Natural killer cell (primary cell): ENCODE results near the gene DOCK10. TPM values are rescaled to one million over a fixed set of nuclear protein-coding genes. Genes with fewer than 3 reads are reported as not detected.
A peak's percentile ranks its signal among the peaks of the same experiment; 100 is the strongest.

Experiments
- ATAC-seq, 3 donors: fragments of 150-1000 bp in 2 of 3; fragments of 200-7000 bp in 1 of 3; cut with Tn5 transposase; 1 replicate in 1 of 3; 2 replicates in 2 of 3; pipeline ENCODE4 v1.10.0; 2021; ENCODE audit warnings: mild to moderate bottlenecking in 2 of 3, moderate library complexity in 2 of 3
- DNase-seq, 2 donors: peaks; one replicate each; pipeline versions ENCODE4 v3.0.0 to v3.0.0-alpha.2; 2013 to 2021; ENCODE audit warnings: mixed read lengths in 1 of 2
- H3K27ac ChIP-seq: one replicate; pipeline ENCODE4 v1.5.1; 2013; ENCODE audit warnings: mild to moderate bottlenecking, low read length
- H3K27me3 ChIP-seq: one replicate; pipeline ENCODE4 v1.6.1; 2013; ENCODE audit warnings: low read length; ENCODE audit not compliant: control insufficient read depth, insufficient read depth
- H3K36me3 ChIP-seq: one replicate; pipeline ENCODE4 v1.6.1; 2013; ENCODE audit warnings: low read length; ENCODE audit not compliant: control insufficient read depth, insufficient read depth
- H3K4me1 ChIP-seq: one replicate; pipeline ENCODE4 v1.6.1; 2013; ENCODE audit warnings: low read length; ENCODE audit not compliant: control insufficient read depth, insufficient read depth
- H3K4me3 ChIP-seq: one replicate; pipeline ENCODE4 v1.5.1; 2013; ENCODE audit warnings: low read length
- H3K9me3 ChIP-seq: one replicate; pipeline ENCODE4 v1.6.1; 2013; ENCODE audit warnings: low read length; ENCODE audit not compliant: control insufficient read depth, insufficient read depth
- H3K27ac Mint-ChIP-seq, 2 donors: one replicate each; pipeline ENCODE4 v1.8.0; 2022; ENCODE audit warnings: mild to moderate bottlenecking in 2 of 2, mixed read lengths in 2 of 2, moderate library complexity in 1 of 2
- H3K27me3 Mint-ChIP-seq, 2 donors: one replicate each; pipeline ENCODE4 v1.8.0; 2022; ENCODE audit warnings: low read depth in 2 of 2, mixed read lengths in 2 of 2
- H3K36me3 Mint-ChIP-seq: one replicate; pipeline ENCODE4 v1.8.0; 2022; ENCODE audit warnings: mixed read lengths
- H3K4me1 Mint-ChIP-seq, 2 donors: one replicate each; pipeline ENCODE4 v1.8.0; 2022; ENCODE audit warnings: mixed read lengths in 2 of 2
- H3K4me3 Mint-ChIP-seq: one replicate; pipeline ENCODE4 v1.8.0; 2022; ENCODE audit warnings: mild to moderate bottlenecking, moderate library complexity, mixed read lengths
- H3K9me3 Mint-ChIP-seq, 2 donors: one replicate each; pipeline ENCODE4 v1.8.0; 2022; ENCODE audit warnings: mixed read lengths in 2 of 2
- CTCF ChIP-seq: fragments of 200-600 bp; IDR thresholded peaks from one replicate; pipeline ENCODE4 v1.8.0; 2022; ENCODE audit warnings: antibody characterized with exemption
- WGBS: methylation state at CpG from one replicate; pipeline ENCODE4 v1.1.7; 2013; ENCODE audit warnings: missing lambda C conversion rate; ENCODE audit not compliant: insufficient coverage; 5-methylcytosine and 5-hydroxymethylcytosine counted together
- intact Hi-C: fragments of 100-400 bp; cut with micrococcal nuclease; formaldehyde crosslinking; loops from one replicate; pipeline ENCODE4 v1.14.2; 2022
- total RNA-seq, 4 donors: library from RNA; stranded (reverse); fragments of 120-200 nt in 1 of 4; gene quantifications; one replicate each; pipeline versions ENCODE4 v1.2.3 to v1.2.4, GENCODE V29; 2013 to 2022

The DOCK10 gene
- total RNA-seq, 3 donors from 2014 or later (not counting 1 experiment from before 2014, with no cell fraction given): 181 to 213 (median 182) TPM

- peak overlapping the region; percentile 43 for H3K4me3 Mint-ChIP-seq
- Histone ChIP-seq H3K9me3 (no peaks in the 10 kb centered on the region), H3K27me3 (no peaks in the 10 kb centered on the region), H3K4me3 (no peak overlapping the region), H3K27ac (peak overlapping the region; percentile 73), H3K4me1 (peaks cover 33% of the 10 kb centered on the region), H3K36me3 (no peaks in the 10 kb centered on the region)
- intact Hi-C loops: no loop called here
- peak overlapping the region; percentile 85 to 87 for H3K27ac Mint-ChIP-seq
- peaks cover 3% of the 10 kb centered on the region in 2 donors for H3K9me3 Mint-ChIP-seq
- WGBS: 48% methylated on average over 6 of the region's 7 CpGs
- no peak for TF ChIP-seq CTCF
- no peaks in the 10 kb centered on the region for H3K27me3 Mint-ChIP-seq
- H3K4me1 Mint-ChIP-seq: peaks cover 72 to 84% of the 10 kb centered on the region in 2 donors
- DNase-seq (no peak), ATAC-seq (peak in 1 of 3 donors; percentile 19)
- H3K36me3 Mint-ChIP-seq: no peaks in the 10 kb centered on the region
Measured at GRCh38 chr2:224951723-224952481, 90.4 kb downstream of the DOCK10 start.

- Mint-ChIP-seq H3K4me3 (peak overlapping the region; percentile 40), H3K36me3 (no peaks in the 10 kb centered on the region), H3K9me3 (peaks cover 3% of the 10 kb centered on the region in 2 donors), H3K4me1 (peaks cover 87 to 92% of the 10 kb centered on the region in 2 donors), H3K27ac (peak overlapping the region; percentile 85 to 87), H3K27me3 (no peaks in the 10 kb centered on the region)
- Histone ChIP-seq H3K4me1 (peaks cover 44% of the 10 kb centered on the region), H3K9me3 (no peaks in the 10 kb centered on the region), H3K36me3 (no peaks in the 10 kb centered on the region), H3K4me3 (no peak overlapping the region), H3K27ac (peak overlapping the region; percentile 11), H3K27me3 (no peaks in the 10 kb centered on the region)
- ATAC-seq (no peak), DNase-seq (peak in 1 of 2 donors; percentile 18)
- intact Hi-C loops: no loop called here
- TF ChIP-seq CTCF: no peak
- WGBS: 34% methylated on average over 2 of the region's 4 CpGs
Measured at GRCh38 chr2:224948859-224949258, 93.4 kb downstream of the DOCK10 start.

DNA sequence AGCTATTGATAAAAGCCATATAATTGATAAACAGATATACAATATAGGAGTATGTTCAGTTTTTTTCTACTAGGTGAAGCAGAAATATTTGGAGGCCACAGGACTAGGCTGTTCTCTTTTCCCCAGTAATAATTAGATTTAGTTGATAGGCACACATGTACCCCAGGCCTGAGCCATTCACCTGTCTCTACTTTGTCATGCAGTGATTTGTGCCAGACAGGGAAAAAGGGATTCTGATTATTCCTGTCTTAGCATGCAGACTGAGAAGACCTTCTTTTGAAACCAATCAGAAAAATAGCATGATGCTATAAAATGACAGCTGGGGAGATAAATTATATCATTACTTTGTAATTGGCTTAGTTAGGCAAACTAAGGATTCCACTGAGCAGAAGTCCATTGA, 94.3 kb downstream of the DOCK10 start:
- intact Hi-C loops: no loop called here
- H3K4me1 ChIP-seq: peaks cover 39% of the 10 kb centered on the region
- Mint-ChIP-seq H3K4me1 (peaks cover 84 to 90% of the 10 kb centered on the region in 2 donors), H3K9me3 (peaks cover 0 to 3% of the 10 kb centered on the region in 2 donors), H3K4me3 (no peak overlapping the region), H3K36me3 (no peaks in the 10 kb centered on the region), H3K27ac (peak overlapping the region; percentile 85 to 87), H3K27me3 (no peaks in the 10 kb centered on the region)
- ATAC-seq (no peak), DNase-seq (no peak)
- H3K27me3 ChIP-seq: no peaks in the 10 kb centered on the region
- no peak overlapping the region for H3K4me3 ChIP-seq
- TF ChIP-seq CTCF: no peak
- no peak overlapping the region for H3K27ac ChIP-seq
- no peaks in the 10 kb centered on the region for H3K9me3 ChIP-seq
- no peaks in the 10 kb centered on the region for H3K36me3 ChIP-seq
